ENCODE measurements around the gene ANTXR2. TPM values are rescaled to one million over a fixed set of nuclear protein-coding genes. Genes with fewer than 3 reads are reported as not detected.

The ANTXR2 gene
- total RNA-seq, 1 experiment from 2014 or later, result 31.0 TPM

DNA sequence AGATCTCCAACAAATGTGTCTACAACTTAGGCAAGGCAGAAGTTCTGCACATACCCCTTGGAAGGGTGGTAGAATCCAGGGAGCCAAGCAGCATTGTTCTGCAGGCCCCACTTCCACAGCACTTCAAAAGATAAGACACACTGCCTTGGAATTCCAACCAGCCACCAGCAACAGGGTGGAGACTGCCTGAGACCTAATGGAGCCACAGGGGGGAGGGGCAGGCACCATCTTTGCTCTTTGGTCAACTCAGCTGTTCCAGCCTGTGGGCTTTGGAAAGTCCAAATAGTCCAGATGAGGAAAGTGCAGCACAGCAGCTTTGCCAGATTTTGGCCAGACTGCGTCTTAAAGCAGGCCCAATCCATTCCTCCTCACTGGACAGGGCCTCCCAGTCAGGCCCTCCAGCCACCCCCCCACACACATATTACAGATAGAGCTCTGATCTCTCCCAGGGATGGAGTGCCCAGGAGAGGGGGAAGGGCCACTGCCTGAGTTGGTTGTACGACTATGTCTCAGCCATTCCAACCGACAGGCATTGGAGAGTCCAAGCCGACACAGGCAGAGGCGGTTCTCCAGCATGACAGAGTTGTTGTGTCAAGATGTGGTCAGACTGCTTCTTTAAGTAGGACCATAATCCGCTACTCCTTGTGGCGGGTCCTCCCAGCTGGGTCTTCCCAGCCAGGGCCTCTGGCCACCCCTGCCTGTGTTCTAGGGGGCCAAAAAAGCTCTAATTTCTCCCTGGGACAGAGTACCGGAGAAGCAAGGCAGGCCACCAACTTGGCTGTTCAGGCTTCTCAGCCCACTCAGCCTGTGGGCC is 42.5 kb upstream of the ANTXR2 start:
- H3K9me3 Mint-ChIP-seq (ENCODE audit: unreplicated experiment), result peaks cover 36% of the 10 kb centered on the region
- H3K27ac Mint-ChIP-seq (ENCODE audit: low read depth, unreplicated experiment), result no peak overlapping the region
- no peak for DNase-seq (ENCODE audit: unreplicated experiment)
- intact Hi-C loops (cut with micrococcal nuclease), result no loop called here
- TF ChIP-seq, protein P1, sequence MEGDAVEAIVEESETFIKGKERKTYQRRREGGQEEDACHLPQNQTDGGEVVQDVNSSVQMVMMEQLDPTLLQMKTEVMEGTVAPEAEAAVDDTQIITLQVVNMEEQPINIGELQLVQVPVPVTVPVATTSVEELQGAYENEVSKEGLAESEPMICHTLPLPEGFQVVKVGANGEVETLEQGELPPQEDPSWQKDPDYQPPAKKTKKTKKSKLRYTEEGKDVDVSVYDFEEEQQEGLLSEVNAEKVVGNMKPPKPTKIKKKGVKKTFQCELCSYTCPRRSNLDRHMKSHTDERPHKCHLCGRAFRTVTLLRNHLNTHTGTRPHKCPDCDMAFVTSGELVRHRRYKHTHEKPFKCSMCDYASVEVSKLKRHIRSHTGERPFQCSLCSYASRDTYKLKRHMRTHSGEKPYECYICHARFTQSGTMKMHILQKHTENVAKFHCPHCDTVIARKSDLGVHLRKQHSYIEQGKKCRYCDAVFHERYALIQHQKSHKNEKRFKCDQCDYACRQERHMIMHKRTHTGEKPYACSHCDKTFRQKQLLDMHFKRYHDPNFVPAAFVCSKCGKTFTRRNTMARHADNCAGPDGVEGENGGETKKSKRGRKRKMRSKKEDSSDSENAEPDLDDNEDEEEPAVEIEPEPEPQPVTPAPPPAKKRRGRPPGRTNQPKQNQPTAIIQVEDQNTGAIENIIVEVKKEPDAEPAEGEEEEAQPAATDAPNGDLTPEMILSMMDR (IDR thresholded peaks at IDR 0.05; ENCODE audit: unreplicated experiment), result no peak
- BruUV-seq (replicated peaks), result no TSS peak
- POLR2A ChIA-PET, result no interaction called here
- no peaks in the 10 kb centered on the region for H3K27me3 Mint-ChIP-seq (ENCODE audit: insufficient read depth, unreplicated experiment)
- no peaks in the 10 kb centered on the region for H3K4me1 Mint-ChIP-seq (ENCODE audit: insufficient read depth, unreplicated experiment)
- H3K36me3 Mint-ChIP-seq (ENCODE audit: insufficient read depth, unreplicated experiment), result no peaks in the 10 kb centered on the region
- H3K4me3 Mint-ChIP-seq (ENCODE audit: unreplicated experiment), result no peak overlapping the region
- CTCF ChIA-PET, result interaction anchor here (0.7 to 1.0 kb wide), 3 partner anchors 10 to 1451 kb away, joined by 3 to 4 read pairs (median 3); no protein-coding TSS in a partner anchor

DNA sequence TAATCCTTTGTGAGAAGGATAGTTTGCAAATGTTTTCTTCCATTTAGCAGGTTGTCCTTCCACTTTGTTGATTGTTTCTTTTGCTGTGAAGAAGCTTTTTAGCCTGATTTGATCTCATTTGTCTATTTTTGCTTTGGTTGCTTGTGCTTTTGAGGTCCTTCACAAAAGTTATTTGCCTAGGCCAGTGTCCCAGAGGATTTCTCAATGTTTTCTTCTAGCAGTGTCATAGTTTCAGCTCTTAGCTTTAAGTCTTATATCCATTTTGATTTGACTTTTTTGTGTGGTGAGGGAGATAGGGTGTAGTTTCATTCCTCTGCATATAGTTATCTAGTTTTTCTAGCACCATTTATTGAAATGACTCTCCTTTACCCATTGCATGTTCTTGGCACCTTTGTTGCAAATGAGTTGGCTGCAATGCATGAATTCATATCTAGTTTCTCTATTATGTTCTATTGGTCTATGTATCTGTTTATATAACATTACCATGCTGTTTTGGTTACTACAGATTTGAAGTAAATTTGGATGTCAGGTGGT is 41.8 kb upstream of the ANTXR2 start:
- H3K9me3 Mint-ChIP-seq (ENCODE audit: unreplicated experiment), result peaks cover 38% of the 10 kb centered on the region
- no peaks in the 10 kb centered on the region for H3K4me1 Mint-ChIP-seq (ENCODE audit: insufficient read depth, unreplicated experiment)
- ChIA-PET POLR2A (no interaction called here), CTCF (interaction anchor here (0.7 to 1.0 kb wide), 3 partner anchors 10 to 18 kb away, joined by 3 to 4 read pairs (median 3); no protein-coding TSS in a partner anchor)
- H3K27ac Mint-ChIP-seq (ENCODE audit: low read depth, unreplicated experiment), result no peak overlapping the region
- DNase-seq (ENCODE audit: unreplicated experiment), result no peak
- TF ChIP-seq, protein P1 (IDR thresholded peaks at IDR 0.05; ENCODE audit: unreplicated experiment), result no peak
- intact Hi-C loops (cut with micrococcal nuclease), result no loop called here
- no peak overlapping the region for H3K4me3 Mint-ChIP-seq (ENCODE audit: unreplicated experiment)
- no peaks in the 10 kb centered on the region for H3K36me3 Mint-ChIP-seq (ENCODE audit: insufficient read depth, unreplicated experiment)
- no peaks in the 10 kb centered on the region for H3K27me3 Mint-ChIP-seq (ENCODE audit: insufficient read depth, unreplicated experiment)
- no TSS peak for BruUV-seq (replicated peaks)

DNA sequence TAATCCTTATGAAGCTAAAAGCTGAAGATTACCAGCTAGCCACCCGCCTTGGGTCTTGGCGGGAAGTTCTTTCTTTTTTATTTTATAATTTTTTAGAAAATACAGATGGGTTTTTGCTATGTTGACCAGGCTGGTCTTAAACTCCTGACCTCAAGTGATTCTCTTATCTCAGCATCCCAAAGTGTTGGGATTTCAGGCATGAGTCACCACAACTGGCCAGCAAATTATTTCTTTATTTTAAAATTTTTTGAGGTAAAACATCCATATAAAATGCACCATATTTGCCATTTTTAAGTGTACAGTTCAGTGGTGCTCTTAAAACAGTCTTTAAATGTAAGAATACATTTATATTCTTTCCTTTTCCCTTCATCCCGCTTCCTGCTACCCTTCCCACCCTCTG is 40.6 kb upstream of the ANTXR2 start:
- H3K36me3 Mint-ChIP-seq (ENCODE audit: insufficient read depth, unreplicated experiment), result no peaks in the 10 kb centered on the region
- no TSS peak for BruUV-seq (replicated peaks)
- intact Hi-C loops (cut with micrococcal nuclease), result no loop called here
- no peak overlapping the region for H3K4me3 Mint-ChIP-seq (ENCODE audit: unreplicated experiment)
- no peaks in the 10 kb centered on the region for H3K27me3 Mint-ChIP-seq (ENCODE audit: insufficient read depth, unreplicated experiment)
- peaks cover 35% of the 10 kb centered on the region for H3K9me3 Mint-ChIP-seq (ENCODE audit: unreplicated experiment)
- ChIA-PET CTCF (interaction anchor here (0.6 to 0.7 kb wide), 2 partner anchors 56 to 1448 kb away, joined by 3 read pairs; no protein-coding TSS in a partner anchor), POLR2A (no interaction called here)
- H3K4me1 Mint-ChIP-seq (ENCODE audit: insufficient read depth, unreplicated experiment), result no peaks in the 10 kb centered on the region
- DNase-seq (ENCODE audit: unreplicated experiment), result no peak
- no peak overlapping the region for H3K27ac Mint-ChIP-seq (ENCODE audit: low read depth, unreplicated experiment)
- TF ChIP-seq, protein P1 (IDR thresholded peaks at IDR 0.05; ENCODE audit: unreplicated experiment), result no peak

DNA sequence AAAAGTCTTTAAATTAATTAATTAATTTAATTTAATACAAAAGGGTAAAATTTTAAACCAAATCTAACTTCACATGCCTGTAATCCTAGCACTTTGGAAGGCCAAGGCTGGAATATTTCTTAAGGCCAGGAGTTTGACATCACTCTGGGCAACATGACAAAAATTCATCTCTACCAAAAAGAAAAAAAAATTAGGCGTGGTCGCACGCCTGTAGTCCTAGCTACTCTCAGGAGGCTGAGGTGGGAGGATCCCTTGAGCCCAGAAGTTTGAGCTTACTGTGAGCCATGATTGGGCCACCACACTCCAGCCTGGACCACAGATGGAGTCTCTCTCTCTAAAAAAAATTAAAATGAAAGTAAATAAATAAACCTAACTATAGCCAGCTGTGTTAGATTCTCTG is 39.2 kb upstream of the ANTXR2 start:
- Mint-ChIP-seq H3K9me3 (ENCODE audit: unreplicated experiment) (peaks cover 31% of the 10 kb centered on the region), H3K4me1 (ENCODE audit: insufficient read depth, unreplicated experiment) (no peaks in the 10 kb centered on the region), H3K36me3 (ENCODE audit: insufficient read depth, unreplicated experiment) (no peaks in the 10 kb centered on the region), H3K4me3 (ENCODE audit: unreplicated experiment) (no peak overlapping the region), H3K27me3 (ENCODE audit: insufficient read depth, unreplicated experiment) (no peaks in the 10 kb centered on the region), H3K27ac (ENCODE audit: low read depth, unreplicated experiment) (no peak overlapping the region)
- TF ChIP-seq, protein P1 (IDR thresholded peaks at IDR 0.05; ENCODE audit: unreplicated experiment), result no peak
- POLR2A ChIA-PET, result no interaction called here
- intact Hi-C loops (cut with micrococcal nuclease), result no loop called here
- peak; percentile 42 for DNase-seq (ENCODE audit: unreplicated experiment)
- CTCF ChIA-PET, result interaction anchor here (1.2 kb wide), 1 partner anchor 13 kb away, joined by 4 read pairs; no protein-coding TSS in a partner anchor
- no TSS peak for BruUV-seq (replicated peaks)
